ENCODE data around the gene SULT1B1.
"Not testable (repeated sequence)": the region's sequence is repeated elsewhere in the genome, so short reads cannot be mapped to it uniquely, and the experiment has no call there.

The SULT1B1 gene

GRCh38 chr4:69760455-69760854 lies at the start of gene SULT1B1:
TSS of gene SULT1B1 (minus strand) at chr4:69760620. CDS start at chr4:69755217, 5,403 bp downstream.
- DNase-seq: peak; percentile 65 to 70

GRCh38 chr4:69800599-69800998 lies 40.2 kb upstream of the SULT1B1 start:
- DNase-seq: no peak

- DNase-seq: no peak
Measured at GRCh38 chr4:69799337-69799736, 38.9 kb upstream of the SULT1B1 start.

- DNase-seq: no peak
Measured at GRCh38 chr4:69793732-69794131, 33.3 kb upstream of the SULT1B1 start.

- DNase-seq: no peak
Measured at GRCh38 chr4:69787879-69788278, 27.5 kb upstream of the SULT1B1 start.

- DNase-seq: no peak
Measured at GRCh38 chr4:69786547-69786946, 26.1 kb upstream of the SULT1B1 start.

- no peak for DNase-seq
Measured at GRCh38 chr4:69785211-69785831, 24.9 kb upstream of the SULT1B1 start.

- DNase-seq: no peak
Measured at GRCh38 chr4:69782651-69783310, 22.4 kb upstream of the SULT1B1 start.

GRCh38 chr4:69781458-69782418 lies 21.3 kb upstream of the SULT1B1 start:
- no peak for DNase-seq

GRCh38 chr4:69780141-69780540 lies 19.7 kb upstream of the SULT1B1 start:
- DNase-seq: no peak

- no peak for DNase-seq
Measured at GRCh38 chr4:69776696-69777095, 16.3 kb upstream of the SULT1B1 start.

- no peak for DNase-seq
Measured at GRCh38 chr4:69775321-69775867, 15.0 kb upstream of the SULT1B1 start.

- DNase-seq: no peak
Measured at GRCh38 chr4:69773484-69773883, 13.1 kb upstream of the SULT1B1 start.

- DNase-seq: not testable (repeated sequence)
Measured at GRCh38 chr4:69768554-69768953, 8.1 kb upstream of the SULT1B1 start.

- no peak for DNase-seq
Measured at GRCh38 chr4:69765751-69766150, 5.3 kb upstream of the SULT1B1 start.

- DNase-seq: peak in 1 of 2 donors; percentile 21
Measured at GRCh38 chr4:69764311-69764710, 3.9 kb upstream of the SULT1B1 start.

GRCh38 chr4:69763233-69763632 lies 2.8 kb upstream of the SULT1B1 start:
- DNase-seq: no peak

- no peak for DNase-seq
Measured at GRCh38 chr4:69759189-69759604, 1.2 kb downstream of the SULT1B1 start.

GRCh38 chr4:69757464-69757863 lies 3.0 kb downstream of the SULT1B1 start:
- no peak for DNase-seq

GRCh38 chr4:69754926-69755580 lies 5.4 kb downstream of the SULT1B1 start:
- DNase-seq: no peak

GRCh38 chr4:69753686-69754085 lies 6.7 kb downstream of the SULT1B1 start:
- no peak for DNase-seq

- DNase-seq: no peak
Measured at GRCh38 chr4:69750346-69750745, 10.1 kb downstream of the SULT1B1 start.

GRCh38 chr4:69749771-69750170 lies 10.6 kb downstream of the SULT1B1 start:
- no peak for DNase-seq

All from CD4-positive, alpha-beta T cell treated with Interleukin-4 for 1 hour (primary cell).